GM12864 (cell line): ENCODE results near the gene PCDHGA7.
"Not testable (repeated sequence)": the region's sequence is repeated elsewhere in the genome, so short reads cannot be mapped to it uniquely, and the experiment has no call there.

Experiments
- DNase-seq: peaks from one replicate; pipeline ENCODE4 v3.0.0-alpha.2; 2011; ENCODE audit warnings: low read depth
- H3K4me3 ChIP-seq: 2 replicates; pipeline ENCODE4 v1.5.1; 2011; ENCODE audit warnings: mild to moderate bottlenecking, low read depth, low read length, control low read depth
- CTCF ChIP-seq: IDR thresholded peaks from 2 replicates; pipeline ENCODE4 v1.5.1; 2011; ENCODE audit warnings: low read depth, mild to moderate bottlenecking, moderate library complexity, low read length, control low read depth, inconsistent platforms; ENCODE audit errors: missing control alignments

PCDHGA7 gene

DNA sequence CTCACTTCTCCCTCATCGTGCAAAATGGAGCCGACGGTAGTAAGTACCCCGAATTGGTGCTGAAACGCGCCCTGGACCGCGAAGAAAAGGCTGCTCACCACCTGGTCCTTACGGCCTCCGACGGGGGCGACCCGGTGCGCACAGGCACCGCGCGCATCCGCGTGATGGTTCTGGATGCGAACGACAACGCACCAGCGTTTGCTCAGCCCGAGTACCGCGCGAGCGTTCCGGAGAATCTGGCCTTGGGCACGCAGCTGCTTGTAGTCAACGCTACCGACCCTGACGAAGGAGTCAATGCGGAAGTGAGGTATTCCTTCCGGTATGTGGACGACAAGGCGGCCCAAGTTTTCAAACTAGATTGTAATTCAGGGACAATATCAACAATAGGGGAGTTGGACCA is 48.7 kb downstream of the PCDHGA7 start:
- peak overlapping the region; percentile 64 for H3K4me3 ChIP-seq
- TF ChIP-seq CTCF: no peak
- DNase-seq: no peak

- not testable (repeated sequence) for DNase-seq, H3K4me3 ChIP-seq
Observed at GRCh38 chr5:141432308-141432707, 49.8 kb downstream of the PCDHGA7 start.

DNA sequence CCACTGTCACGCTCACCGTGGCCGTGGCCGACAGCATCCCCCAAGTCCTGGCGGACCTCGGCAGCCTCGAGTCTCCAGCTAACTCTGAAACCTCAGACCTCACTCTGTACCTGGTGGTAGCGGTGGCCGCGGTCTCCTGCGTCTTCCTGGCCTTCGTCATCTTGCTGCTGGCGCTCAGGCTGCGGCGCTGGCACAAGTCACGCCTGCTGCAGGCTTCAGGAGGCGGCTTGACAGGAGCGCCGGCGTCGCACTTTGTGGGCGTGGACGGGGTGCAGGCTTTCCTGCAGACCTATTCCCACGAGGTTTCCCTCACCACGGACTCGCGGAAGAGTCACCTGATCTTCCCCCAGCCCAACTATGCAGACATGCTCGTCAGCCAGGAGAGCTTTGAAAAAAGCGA is 50.2 kb downstream of the PCDHGA7 start:
- not testable (repeated sequence) for H3K4me3 ChIP-seq, DNase-seq

- DNase-seq: no peak
- no peak overlapping the region for H3K4me3 ChIP-seq
- no peak for TF ChIP-seq CTCF
Observed at GRCh38 chr5:141434006-141434405, 51.5 kb downstream of the PCDHGA7 start.
